ENCODE data around the gene ANKRD13A. TPM values are rescaled to one million over a fixed set of nuclear protein-coding genes. Genes with fewer than 3 reads are reported as not detected.

The ANKRD13A gene
- total RNA-seq, 3 donors from 2014 or later: 66.4 to 172 (median 88.2) TPM

DNA sequence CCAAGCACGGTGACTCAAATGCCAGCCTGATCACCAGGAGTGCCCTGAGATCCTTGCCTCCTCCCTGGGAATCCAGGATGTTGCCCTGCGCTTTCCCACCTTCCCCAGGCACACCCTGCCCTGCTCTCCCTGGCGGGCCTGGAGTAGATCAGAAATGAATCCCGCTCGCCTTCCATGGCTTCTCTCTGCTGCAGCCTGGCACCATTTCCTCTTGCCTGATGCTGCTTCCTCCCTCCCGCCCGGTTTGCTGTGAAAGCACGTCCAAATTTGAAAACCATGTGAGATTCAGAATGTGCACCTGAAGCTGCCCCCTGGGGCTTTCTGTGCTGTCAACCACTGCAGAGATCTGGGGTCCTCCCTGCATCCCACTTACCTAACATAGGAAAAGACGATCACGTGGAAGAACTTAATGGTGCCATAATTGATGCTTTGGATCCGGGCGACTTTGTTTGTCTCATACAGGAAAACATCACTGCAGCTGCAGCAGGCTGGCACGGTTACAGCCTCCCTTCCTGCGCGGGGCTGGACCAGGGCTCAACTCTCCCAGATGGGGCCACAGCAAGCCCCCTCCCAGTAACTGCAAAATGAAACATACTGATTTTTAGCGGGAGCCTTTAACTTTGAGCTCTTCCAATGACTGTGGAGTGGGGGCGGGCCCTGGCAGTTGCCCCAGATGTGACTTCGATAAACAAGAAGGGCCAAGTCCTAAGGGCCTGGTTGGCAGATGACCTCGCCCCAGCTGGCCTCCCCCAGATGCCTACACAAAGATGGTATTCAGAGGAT, 74.0 kb downstream of the ANKRD13A start:
- Histone ChIP-seq H3K36me3 (no peaks in the 10 kb centered on the region), H3K9me3 (no peaks in the 10 kb centered on the region), H3K4me3 (peak overlapping the region; percentile 42 to 76 (median 52)), H3K27ac (peak overlapping the region in 1 of 2 donors; percentile 44), H3K27me3 (no peaks in the 10 kb centered on the region), H3K4me1 (peaks cover 0 to 4% of the 10 kb centered on the region in 2 donors)
- intact Hi-C loops (cut with DNase I; ENCODE audit: low total_unique reads): no loop called here
- TF ChIP-seq POLR2A (IDR thresholded peaks at IDR 0.05) (no peak), CTCF (IDR thresholded peaks at IDR 0.05) (no peak)
- no peak for DNase-seq (ENCODE audit: low spot score in 2 of 2)

DNA sequence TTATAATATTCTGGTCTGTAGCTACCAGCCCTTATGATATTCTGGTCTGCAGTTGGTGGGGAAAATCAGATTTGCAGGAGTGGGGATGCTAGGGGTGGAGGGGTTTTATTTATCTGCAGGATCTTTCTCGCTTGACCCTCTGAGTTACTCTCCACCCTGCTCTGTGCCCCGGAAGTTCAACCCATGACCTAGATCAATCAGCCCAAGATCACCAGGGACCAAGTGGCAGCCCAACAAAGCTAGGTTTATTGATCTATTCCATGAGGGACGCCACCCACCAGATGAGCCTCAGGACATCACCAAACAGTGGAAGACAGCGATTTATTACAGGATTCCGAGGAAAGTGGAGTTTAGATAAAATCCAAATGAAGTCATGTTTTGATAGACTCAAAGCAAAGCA, 74.9 kb downstream of the ANKRD13A start:
- H3K27me3 ChIP-seq: no peaks in the 10 kb centered on the region
- no peaks in the 10 kb centered on the region for H3K36me3 ChIP-seq
- TF ChIP-seq POLR2A (IDR thresholded peaks at IDR 0.05): no peak
- H3K4me1 ChIP-seq: peaks cover 0 to 4% of the 10 kb centered on the region in 2 donors
- H3K4me3 ChIP-seq: no peak overlapping the region
- no peak for DNase-seq (ENCODE audit: low spot score in 2 of 2)
- H3K27ac ChIP-seq: no peak overlapping the region
- intact Hi-C loops (cut with DNase I; ENCODE audit: low total_unique reads): no loop called here
- no peaks in the 10 kb centered on the region for H3K9me3 ChIP-seq

DNA sequence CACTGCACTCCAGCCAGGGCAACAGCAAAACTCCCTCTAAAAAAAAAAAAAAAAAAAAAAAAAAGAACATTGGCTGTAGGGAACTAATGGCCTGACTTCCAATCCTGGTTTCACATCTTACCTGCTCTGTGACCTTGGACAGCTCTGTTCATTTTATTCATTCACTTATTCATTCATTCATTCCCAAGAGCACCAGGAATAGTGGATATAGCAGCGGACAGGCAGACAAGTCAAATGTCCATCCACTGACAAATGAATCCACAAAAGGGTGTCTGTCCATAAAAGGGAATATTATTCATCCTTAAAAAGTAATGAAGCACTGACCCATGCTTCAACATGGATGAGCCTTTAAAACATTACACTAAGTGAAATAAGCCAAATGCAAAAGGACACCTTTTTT, 76.7 kb downstream of the ANKRD13A start:
- DNase-seq (ENCODE audit: low spot score in 2 of 2): no peak
- intact Hi-C loops (cut with DNase I; ENCODE audit: low total_unique reads): no loop called here
- Histone ChIP-seq H3K36me3 (no peaks in the 10 kb centered on the region), H3K9me3 (no peaks in the 10 kb centered on the region), H3K4me3 (no peak overlapping the region), H3K4me1 (peaks cover 0 to 4% of the 10 kb centered on the region in 2 donors), H3K27me3 (no peaks in the 10 kb centered on the region), H3K27ac (no peak overlapping the region)
- TF ChIP-seq POLR2AphosphoS5 (IDR thresholded peaks at IDR 0.05): no peak
- no peak for TF ChIP-seq CTCF (IDR thresholded peaks at IDR 0.05)
- no peak for TF ChIP-seq POLR2A (IDR thresholded peaks at IDR 0.05)

DNA sequence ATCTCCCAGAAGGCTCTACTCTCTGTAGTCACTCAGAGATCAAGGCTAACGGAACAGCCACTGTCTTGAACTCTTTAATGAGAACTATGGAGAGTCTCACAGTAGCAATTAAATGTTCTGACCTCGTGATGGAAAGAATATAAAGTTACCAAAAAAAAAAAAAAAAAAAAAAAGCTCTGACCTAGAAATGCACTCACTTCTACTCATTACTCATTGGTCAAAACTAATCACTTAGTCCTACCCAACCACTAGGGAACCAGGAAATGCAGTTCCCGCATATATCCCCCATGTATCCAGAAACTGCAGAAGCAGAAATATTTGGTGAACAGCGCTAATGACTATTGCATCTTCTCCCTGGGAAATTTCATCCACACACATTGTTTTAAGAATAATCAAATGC, 78.6 kb downstream of the ANKRD13A start:
- no peaks in the 10 kb centered on the region for H3K27me3 ChIP-seq
- no peak for TF ChIP-seq POLR2AphosphoS5 (IDR thresholded peaks at IDR 0.05)
- TF ChIP-seq POLR2A (IDR thresholded peaks at IDR 0.05): no peak
- TF ChIP-seq CTCF (IDR thresholded peaks at IDR 0.05): no peak
- no peak for DNase-seq (ENCODE audit: low spot score in 2 of 2)
- intact Hi-C loops (cut with DNase I; ENCODE audit: low total_unique reads): no loop called here
- no peaks in the 10 kb centered on the region for H3K9me3 ChIP-seq
- no peak overlapping the region for H3K4me3 ChIP-seq
- peaks cover 0 to 4% of the 10 kb centered on the region in 2 donors for H3K4me1 ChIP-seq
- H3K36me3 ChIP-seq: no peaks in the 10 kb centered on the region
- no peak overlapping the region for H3K27ac ChIP-seq

DNA sequence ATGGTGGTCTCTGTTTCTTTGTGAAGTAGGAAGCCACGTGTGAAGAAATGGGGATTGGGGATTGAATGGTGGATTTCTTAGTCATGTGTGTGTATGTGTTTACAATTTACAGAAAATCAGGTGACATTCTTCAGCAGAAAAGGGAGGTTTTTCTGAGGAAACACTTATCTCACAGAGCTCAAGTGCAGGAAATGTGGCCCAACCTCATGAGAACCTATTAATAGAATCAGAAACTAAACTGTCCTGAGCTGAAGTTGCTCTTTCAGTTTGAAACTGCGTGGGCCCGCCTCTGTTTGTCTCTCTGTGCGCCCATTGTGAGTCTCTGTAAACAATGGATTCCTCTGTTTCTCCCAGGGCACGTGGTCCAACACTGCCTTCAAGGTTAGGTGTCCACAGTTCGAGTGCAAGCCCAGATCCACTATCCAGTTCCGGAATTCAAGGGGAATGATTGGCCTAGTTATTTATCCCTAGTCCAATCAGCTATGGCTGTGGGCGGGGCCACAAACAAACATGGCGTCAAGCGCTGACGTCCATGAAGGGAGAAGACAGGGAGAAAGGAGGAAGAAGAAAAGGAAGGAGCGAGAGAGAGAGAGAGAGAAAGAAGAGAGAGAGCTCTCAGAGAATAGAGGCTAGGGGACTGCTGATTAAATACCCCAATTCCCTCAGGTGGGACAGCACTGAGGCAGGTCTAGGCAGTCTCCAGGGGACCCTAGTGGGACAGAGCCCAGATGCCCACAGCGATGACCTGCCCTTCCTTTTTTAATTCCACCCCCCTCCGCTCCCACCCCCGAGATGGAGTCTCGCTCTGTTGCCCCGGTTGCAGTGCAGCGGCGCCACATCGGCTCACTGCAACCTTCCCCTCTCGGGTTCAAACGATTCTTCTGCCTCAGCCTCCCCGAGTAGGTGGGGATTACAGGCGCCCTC, 80.5 kb downstream of the ANKRD13A start:
- Histone ChIP-seq H3K4me1 (no peaks in the 10 kb centered on the region), H3K36me3 (no peaks in the 10 kb centered on the region), H3K27ac (no peak overlapping the region), H3K9me3 (no peaks in the 10 kb centered on the region), H3K4me3 (peak overlapping the region in 2 of 3 donors; percentile 18 to 29), H3K27me3 (no peaks in the 10 kb centered on the region)
- intact Hi-C loops (cut with DNase I; ENCODE audit: low total_unique reads): no loop called here
- peak in 1 of 2 donors; percentile 23 for DNase-seq (ENCODE audit: low spot score in 2 of 2)
- no peak for TF ChIP-seq POLR2A (IDR thresholded peaks at IDR 0.05)
- no peak for TF ChIP-seq POLR2AphosphoS5 (IDR thresholded peaks at IDR 0.05)
- TF ChIP-seq CTCF (IDR thresholded peaks at IDR 0.05): no peak

Data from breast epithelium (tissue), 4 donors.